ENCODE data around the gene PLEKHG1. TPM values are rescaled to one million over a fixed set of nuclear protein-coding genes. Genes with fewer than 3 reads are reported as not detected.

PLEKHG1 gene
- total and polyA plus RNA-seq, 2 experiments from 2014 or later: 0.89 to 2.5 TPM

- no peaks in the 10 kb centered on the region for H3K36me3 ChIP-seq (ENCODE audit: insufficient read depth)
- H3K4me2 ChIP-seq: no peak overlapping the region
- Mint-ChIP-seq H3K36me3 (ENCODE audit: low read depth) (no peaks in the 10 kb centered on the region), H3K4me1 (no peaks in the 10 kb centered on the region), H3K9me3 (peaks cover 8% of the 10 kb centered on the region; the same call in 1 of the 3 replicates), H3K27me3 (ENCODE audit: insufficient read depth, low read depth, poor library complexity) (no peaks in the 10 kb centered on the region), H3K4me3 (no peak overlapping the region), H3K27ac (no peak overlapping the region)
- H3K9me2 ChIP-seq (ENCODE audit: insufficient read depth): no peaks in the 10 kb centered on the region
- no peak overlapping the region for H2AFZ ChIP-seq
- H4K20me1 ChIP-seq (replicated peaks; ENCODE audit: insufficient read depth): no peaks in the 10 kb centered on the region; the same call in 1 of the 2 replicates
- ATAC-seq (no peak), DNase-seq (ENCODE audit: low spot score) (no peak)
- TF ChIP-seq JUNB (IDR thresholded peaks at IDR 0.05; ENCODE audit: unreplicated experiment): no peak
- TF ChIP-seq REST (IDR thresholded peaks at IDR 0.05; ENCODE audit: unreplicated experiment): no peak
- TF ChIP-seq CREB1 (CRISPR knock-in tag; IDR thresholded peaks at IDR 0.05; ENCODE audit: low read depth): no peak
- TF ChIP-seq ETS1 (IDR thresholded peaks at IDR 0.05): no peak
- TF ChIP-seq NANOG (IDR thresholded peaks at IDR 0.05; ENCODE audit: borderline replicate concordance): no peak
- TF ChIP-seq, protein P1, sequence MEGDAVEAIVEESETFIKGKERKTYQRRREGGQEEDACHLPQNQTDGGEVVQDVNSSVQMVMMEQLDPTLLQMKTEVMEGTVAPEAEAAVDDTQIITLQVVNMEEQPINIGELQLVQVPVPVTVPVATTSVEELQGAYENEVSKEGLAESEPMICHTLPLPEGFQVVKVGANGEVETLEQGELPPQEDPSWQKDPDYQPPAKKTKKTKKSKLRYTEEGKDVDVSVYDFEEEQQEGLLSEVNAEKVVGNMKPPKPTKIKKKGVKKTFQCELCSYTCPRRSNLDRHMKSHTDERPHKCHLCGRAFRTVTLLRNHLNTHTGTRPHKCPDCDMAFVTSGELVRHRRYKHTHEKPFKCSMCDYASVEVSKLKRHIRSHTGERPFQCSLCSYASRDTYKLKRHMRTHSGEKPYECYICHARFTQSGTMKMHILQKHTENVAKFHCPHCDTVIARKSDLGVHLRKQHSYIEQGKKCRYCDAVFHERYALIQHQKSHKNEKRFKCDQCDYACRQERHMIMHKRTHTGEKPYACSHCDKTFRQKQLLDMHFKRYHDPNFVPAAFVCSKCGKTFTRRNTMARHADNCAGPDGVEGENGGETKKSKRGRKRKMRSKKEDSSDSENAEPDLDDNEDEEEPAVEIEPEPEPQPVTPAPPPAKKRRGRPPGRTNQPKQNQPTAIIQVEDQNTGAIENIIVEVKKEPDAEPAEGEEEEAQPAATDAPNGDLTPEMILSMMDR (conservative IDR thresholded peaks at IDR 0.05; ENCODE audit: low read depth in 2 of 2): no peak
- no peak for TF ChIP-seq EZH2 (IDR thresholded peaks at IDR 0.05; ENCODE audit: low read depth, unreplicated experiment)
- TF ChIP-seq ZNF331 (CRISPR knock-in tag; IDR thresholded peaks at IDR 0.05; ENCODE audit: low read depth): no peak
- no peak for TF ChIP-seq STAT1 (IDR thresholded peaks at IDR 0.05; ENCODE audit: unreplicated experiment)
- no peak for TF ChIP-seq POLR2AphosphoS5 (IDR thresholded peaks at IDR 0.05; ENCODE audit: low read depth)
- TF ChIP-seq EZH2phosphoT487 (IDR thresholded peaks at IDR 0.05; ENCODE audit: unreplicated experiment): no peak
- no peak for TF ChIP-seq ZNF462 (CRISPR knock-in tag; IDR thresholded peaks at IDR 0.05)
- no peak for TF ChIP-seq ZNF114 (CRISPR knock-in tag; IDR thresholded peaks at IDR 0.05)
- H3K4me3 ChIP-seq: no peak overlapping the region
- no peaks in the 10 kb centered on the region for H3K79me2 ChIP-seq (replicated peaks; ENCODE audit: insufficient read depth)
- H3F3A ChIP-seq (replicated peaks; ENCODE audit: low read depth): no peaks in the 10 kb centered on the region
- no peak overlapping the region for H3K27ac ChIP-seq (ENCODE audit: low read depth)
- H3K27me3 ChIP-seq (ENCODE audit: insufficient read depth): no peaks in the 10 kb centered on the region
- H3K4me1 ChIP-seq (ENCODE audit: insufficient read depth): no peaks in the 10 kb centered on the region
Observed at GRCh38 chr6:150624191-150624590, 24.5 kb downstream of the PLEKHG1 start.
